Cardiac fibroblast (primary cell): ENCODE measurements around the gene MAP2.
A peak's percentile ranks its signal among the peaks of the same experiment; 100 is the strongest.

Experiments used
- DNase-seq, 2 donors: peaks; one replicate each; pipeline versions ENCODE4 v3.0.0 to v3.0.0-alpha.2; 2010; ENCODE audit warnings: low read depth in 2 of 2
- H3K4me3 ChIP-seq, 2 donors: replicated peaks in 1 of 2; 1 replicate in 1 of 2; 2 replicates in 1 of 2; pipeline ENCODE4 v1.5.1; 2011; ENCODE audit warnings: low read depth in 2 of 2, low read length in 2 of 2, mild to moderate bottlenecking in 2 of 2, moderate library complexity in 1 of 2
- CTCF ChIP-seq: IDR thresholded peaks from one replicate; pipeline ENCODE4 v1.5.1; 2011; ENCODE audit warnings: low read depth, mild to moderate bottlenecking, low read length, inconsistent platforms

The MAP2 gene

GRCh38 chr2:209610631-209611030, 186.8 kb downstream of the MAP2 start:
- no peak for DNase-seq
- TF ChIP-seq CTCF, result no peak
- no peak overlapping the region for H3K4me3 ChIP-seq

- no peak for TF ChIP-seq CTCF
- no peak for DNase-seq
- H3K4me3 ChIP-seq, result no peak overlapping the region
Measured at GRCh38 chr2:209613649-209614305, 189.9 kb downstream of the MAP2 start.

- DNase-seq, result no peak
- TF ChIP-seq CTCF, result no peak
- no peak overlapping the region for H3K4me3 ChIP-seq
Measured at GRCh38 chr2:209614690-209615369, 191.0 kb downstream of the MAP2 start.

GRCh38 chr2:209619782-209620181, 195.9 kb downstream of the MAP2 start:
- no peak for TF ChIP-seq CTCF
- no peak overlapping the region for H3K4me3 ChIP-seq
- peak in 1 of 2 donors; percentile 33 for DNase-seq

- no peak for DNase-seq
- no peak overlapping the region for H3K4me3 ChIP-seq
- no peak for TF ChIP-seq CTCF
Measured at GRCh38 chr2:209624192-209624938, 200.5 kb downstream of the MAP2 start.

GRCh38 chr2:209629597-209629996, 205.8 kb downstream of the MAP2 start:
- TF ChIP-seq CTCF, result no peak
- H3K4me3 ChIP-seq, result no peak overlapping the region
- peak; percentile 54 to 61 for DNase-seq
